Measurements from ENCODE around the gene MRTFA. TPM values are rescaled to one million over a fixed set of nuclear protein-coding genes. Genes with fewer than 3 reads are reported as not detected.

MRTFA gene
- total RNA-seq, 4 donors from 2014 or later, result 46.0 to 408 (median 90.0) TPM

DNA sequence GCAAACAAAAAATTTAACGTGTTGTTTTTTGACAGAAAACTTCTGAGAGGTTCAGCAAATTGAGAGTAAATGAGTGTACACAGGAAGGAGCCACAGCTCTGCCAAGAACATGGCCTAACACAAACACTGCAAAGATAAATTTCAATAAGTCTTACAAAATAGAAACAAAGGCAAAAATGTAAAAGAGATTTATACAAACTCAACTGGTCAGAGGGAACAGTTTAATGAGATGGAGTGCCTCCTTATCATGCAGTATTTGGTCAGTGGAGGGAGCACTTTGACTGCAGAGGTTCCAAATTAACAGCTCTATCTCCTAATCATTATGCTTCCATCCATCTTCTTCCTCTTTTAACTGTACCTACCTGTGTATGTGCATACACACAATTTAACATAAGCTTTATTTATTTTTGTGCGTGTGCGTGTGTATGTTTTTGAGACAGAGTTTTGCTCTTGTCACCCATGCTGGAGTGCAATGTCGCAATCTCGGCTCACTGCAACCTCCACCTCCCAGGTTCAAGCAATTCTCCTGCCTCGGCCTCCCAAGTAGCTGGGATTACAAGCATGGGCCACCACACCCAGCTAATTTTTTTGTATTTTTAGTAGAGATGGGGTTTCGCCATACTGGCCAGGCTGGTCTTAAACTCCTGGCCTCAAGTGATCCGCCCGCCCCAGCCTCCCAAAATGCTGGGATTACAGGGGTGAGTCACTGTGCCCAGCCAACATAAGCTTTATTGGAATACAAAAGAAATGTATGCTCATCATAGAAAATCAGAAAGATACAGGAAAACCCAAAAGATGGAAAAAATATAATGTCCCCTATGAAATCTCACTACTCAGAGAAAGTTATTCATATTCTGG is 111.9 kb downstream of the MRTFA start:
- peak overlapping the region in 1 of 4 donors; percentile 13 for H3K27ac ChIP-seq
- intact Hi-C loops (cut with DNase I; ENCODE audit: low total_unique reads), result no loop called here
- WGBS, 2 donors (ENCODE audit: low coverage in 1 of 2), result 84 to 89% methylated on average over 4 to 9 of the region's 9 CpGs
- no peak for TF ChIP-seq POLR2AphosphoS5 (IDR thresholded peaks at IDR 0.05)
- TF ChIP-seq, protein P1, sequence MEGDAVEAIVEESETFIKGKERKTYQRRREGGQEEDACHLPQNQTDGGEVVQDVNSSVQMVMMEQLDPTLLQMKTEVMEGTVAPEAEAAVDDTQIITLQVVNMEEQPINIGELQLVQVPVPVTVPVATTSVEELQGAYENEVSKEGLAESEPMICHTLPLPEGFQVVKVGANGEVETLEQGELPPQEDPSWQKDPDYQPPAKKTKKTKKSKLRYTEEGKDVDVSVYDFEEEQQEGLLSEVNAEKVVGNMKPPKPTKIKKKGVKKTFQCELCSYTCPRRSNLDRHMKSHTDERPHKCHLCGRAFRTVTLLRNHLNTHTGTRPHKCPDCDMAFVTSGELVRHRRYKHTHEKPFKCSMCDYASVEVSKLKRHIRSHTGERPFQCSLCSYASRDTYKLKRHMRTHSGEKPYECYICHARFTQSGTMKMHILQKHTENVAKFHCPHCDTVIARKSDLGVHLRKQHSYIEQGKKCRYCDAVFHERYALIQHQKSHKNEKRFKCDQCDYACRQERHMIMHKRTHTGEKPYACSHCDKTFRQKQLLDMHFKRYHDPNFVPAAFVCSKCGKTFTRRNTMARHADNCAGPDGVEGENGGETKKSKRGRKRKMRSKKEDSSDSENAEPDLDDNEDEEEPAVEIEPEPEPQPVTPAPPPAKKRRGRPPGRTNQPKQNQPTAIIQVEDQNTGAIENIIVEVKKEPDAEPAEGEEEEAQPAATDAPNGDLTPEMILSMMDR (IDR thresholded peaks at IDR 0.05), result peak in 1 of 5 experiments; percentile 11
- no peak overlapping the region for H3K4me3 ChIP-seq
- in situ Hi-C loops (cut with MboI; ENCODE audit: low pct_ligation_motif_present in 1 of 4, low pct_unique_long_range_greater_than_20kb in 1 of 4, low sequenced_read_pairs in 3 of 4), result loop anchor here in 3 of 4 donors (5.0 to 25.0 kb wide), 3 partner anchors 110 to 123 kb away; partner anchors contain the start of gene MRTFA (in 2 of the 3)
- no peak for DNase-seq
- peaks cover 0 to 24% (median 8%) of the 10 kb centered on the region in 4 donors for H3K4me1 ChIP-seq
- H3K36me3 ChIP-seq, result no peaks in the 10 kb centered on the region
- H3K27me3 ChIP-seq, result no peaks in the 10 kb centered on the region
- H3K9me3 ChIP-seq, result no peaks in the 10 kb centered on the region

- WGBS, 2 donors (ENCODE audit: low coverage in 1 of 2), result 97 to 100% methylated on average over 1 to 2 of the region's 2 CpGs
- peaks cover 0 to 27% (median 9%) of the 10 kb centered on the region in 4 donors for H3K4me1 ChIP-seq
- H3K4me3 ChIP-seq, result no peak overlapping the region
- H3K27ac ChIP-seq, result no peak overlapping the region
- H3K9me3 ChIP-seq, result no peaks in the 10 kb centered on the region
- in situ Hi-C loops (cut with MboI; ENCODE audit: low pct_ligation_motif_present in 1 of 4, low pct_unique_long_range_greater_than_20kb in 1 of 4, low sequenced_read_pairs in 3 of 4), result loop anchor here in 1 of 4 donors (10.0 kb wide), 1 partner anchor 113 kb away; the partner anchor contains the start of gene MRTFA
- H3K27me3 ChIP-seq, result no peaks in the 10 kb centered on the region
- intact Hi-C loops (cut with DNase I; ENCODE audit: low total_unique reads), result no loop called here
- TF ChIP-seq POLR2AphosphoS5 (IDR thresholded peaks at IDR 0.05) (no peak), EP300 (IDR thresholded peaks at IDR 0.05; ENCODE audit: low read depth) (no peak), POLR2A (IDR thresholded peaks at IDR 0.05) (no peak)
- TF ChIP-seq, protein P1 (IDR thresholded peaks at IDR 0.05), result no peak
- DNase-seq, result no peak
- H3K36me3 ChIP-seq, result no peaks in the 10 kb centered on the region
Observed at GRCh38 chr22:40522141-40522540, 114.4 kb downstream of the MRTFA start.

DNA sequence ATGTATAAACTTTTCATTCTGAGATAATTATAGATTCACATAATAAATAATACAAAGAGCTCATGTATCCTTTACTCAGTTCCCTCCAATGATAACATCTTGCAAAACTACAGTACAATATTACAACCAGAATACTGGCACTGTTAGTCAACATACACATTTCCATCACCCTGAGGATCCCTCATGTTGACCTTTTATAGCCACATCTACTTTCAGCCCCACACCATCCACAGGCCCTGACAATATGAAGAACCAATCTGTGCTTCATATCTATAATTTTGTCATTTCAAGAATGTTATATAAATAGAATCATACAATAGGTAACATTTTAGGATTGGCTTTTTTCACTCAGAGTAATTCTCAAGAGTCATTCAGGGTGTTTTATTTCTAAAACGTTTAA is 115.5 kb downstream of the MRTFA start:
- peak overlapping the region in 1 of 4 donors; percentile 82 for H3K27ac ChIP-seq
- H3K4me1 ChIP-seq, result peaks cover 0 to 20% (median 9%) of the 10 kb centered on the region in 4 donors
- no peaks in the 10 kb centered on the region for H3K36me3 ChIP-seq
- no peaks in the 10 kb centered on the region for H3K27me3 ChIP-seq
- H3K4me3 ChIP-seq, result no peak overlapping the region
- H3K9me3 ChIP-seq, result no peaks in the 10 kb centered on the region
- no peak for DNase-seq
- in situ Hi-C loops (cut with MboI; ENCODE audit: low pct_ligation_motif_present in 1 of 4, low pct_unique_long_range_greater_than_20kb in 1 of 4, low sequenced_read_pairs in 3 of 4), result loop anchor here in 1 of 4 donors (10.0 kb wide), 1 partner anchor 114 kb away; the partner anchor contains the start of gene MRTFA
- no peak for TF ChIP-seq POLR2A (IDR thresholded peaks at IDR 0.05)
- TF ChIP-seq EP300 (IDR thresholded peaks at IDR 0.05; ENCODE audit: low read depth), result no peak
- no peak for TF ChIP-seq POLR2AphosphoS5 (IDR thresholded peaks at IDR 0.05)
- TF ChIP-seq, protein P1 (IDR thresholded peaks at IDR 0.05), result no peak
- intact Hi-C loops (cut with DNase I; ENCODE audit: low total_unique reads), result no loop called here
- WGBS, 2 donors (ENCODE audit: low coverage in 1 of 2), result 56 to 67% methylated on average over 1 of the region's 1 CpG

DNA sequence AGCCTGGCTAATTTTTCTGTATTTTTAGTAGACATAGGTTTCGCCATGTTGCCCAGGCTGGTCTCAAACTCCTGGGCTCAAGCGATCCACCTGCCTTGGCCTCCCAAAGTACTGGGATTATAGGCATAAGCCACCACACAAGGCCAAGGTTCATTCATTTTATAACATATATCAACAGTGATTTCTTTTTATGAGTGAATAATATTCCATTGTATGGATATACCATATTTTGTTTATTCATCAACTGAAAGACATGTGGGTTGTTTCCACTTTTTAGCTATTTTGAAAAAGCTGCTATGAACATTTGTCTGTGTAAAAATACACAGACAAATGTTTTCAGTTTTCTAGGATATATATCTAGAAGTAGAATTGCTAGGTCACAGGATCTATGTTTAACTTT is 116.0 kb downstream of the MRTFA start:
- H3K4me1 ChIP-seq, result peaks cover 0 to 20% (median 9%) of the 10 kb centered on the region in 4 donors

More for the DNA sequence above, 116.0 kb downstream of the MRTFA start:
- H3K9me3 ChIP-seq, result no peaks in the 10 kb centered on the region
- WGBS, 2 donors (ENCODE audit: low coverage in 1 of 2), result 67 to 100% methylated on average over 2 of the region's 2 CpGs
- no peak for DNase-seq
- H3K36me3 ChIP-seq, result no peaks in the 10 kb centered on the region
- intact Hi-C loops (cut with DNase I; ENCODE audit: low total_unique reads), result no loop called here
- H3K4me3 ChIP-seq, result no peak overlapping the region
- no peaks in the 10 kb centered on the region for H3K27me3 ChIP-seq
- H3K27ac ChIP-seq, result peak overlapping the region; percentile 72 to 82 (median 75)
- TF ChIP-seq, protein P1 (IDR thresholded peaks at IDR 0.05), result no peak
- TF ChIP-seq POLR2A (IDR thresholded peaks at IDR 0.05), result no peak
- TF ChIP-seq EP300 (IDR thresholded peaks at IDR 0.05; ENCODE audit: low read depth), result no peak
- TF ChIP-seq POLR2AphosphoS5 (IDR thresholded peaks at IDR 0.05), result no peak
- in situ Hi-C loops (cut with MboI; ENCODE audit: low pct_ligation_motif_present in 1 of 4, low pct_unique_long_range_greater_than_20kb in 1 of 4, low sequenced_read_pairs in 3 of 4), result loop anchor here in 1 of 4 donors (10.0 kb wide), 1 partner anchor 114 kb away; the partner anchor contains the start of gene MRTFA
